ENCODE measurements around the gene ARHGAP29. TPM values are rescaled to one million over a fixed set of nuclear protein-coding genes. Genes with fewer than 3 reads are reported as not detected.
A peak's percentile ranks its signal among the peaks of the same experiment; 100 is the strongest.

ARHGAP29 gene, protein sequence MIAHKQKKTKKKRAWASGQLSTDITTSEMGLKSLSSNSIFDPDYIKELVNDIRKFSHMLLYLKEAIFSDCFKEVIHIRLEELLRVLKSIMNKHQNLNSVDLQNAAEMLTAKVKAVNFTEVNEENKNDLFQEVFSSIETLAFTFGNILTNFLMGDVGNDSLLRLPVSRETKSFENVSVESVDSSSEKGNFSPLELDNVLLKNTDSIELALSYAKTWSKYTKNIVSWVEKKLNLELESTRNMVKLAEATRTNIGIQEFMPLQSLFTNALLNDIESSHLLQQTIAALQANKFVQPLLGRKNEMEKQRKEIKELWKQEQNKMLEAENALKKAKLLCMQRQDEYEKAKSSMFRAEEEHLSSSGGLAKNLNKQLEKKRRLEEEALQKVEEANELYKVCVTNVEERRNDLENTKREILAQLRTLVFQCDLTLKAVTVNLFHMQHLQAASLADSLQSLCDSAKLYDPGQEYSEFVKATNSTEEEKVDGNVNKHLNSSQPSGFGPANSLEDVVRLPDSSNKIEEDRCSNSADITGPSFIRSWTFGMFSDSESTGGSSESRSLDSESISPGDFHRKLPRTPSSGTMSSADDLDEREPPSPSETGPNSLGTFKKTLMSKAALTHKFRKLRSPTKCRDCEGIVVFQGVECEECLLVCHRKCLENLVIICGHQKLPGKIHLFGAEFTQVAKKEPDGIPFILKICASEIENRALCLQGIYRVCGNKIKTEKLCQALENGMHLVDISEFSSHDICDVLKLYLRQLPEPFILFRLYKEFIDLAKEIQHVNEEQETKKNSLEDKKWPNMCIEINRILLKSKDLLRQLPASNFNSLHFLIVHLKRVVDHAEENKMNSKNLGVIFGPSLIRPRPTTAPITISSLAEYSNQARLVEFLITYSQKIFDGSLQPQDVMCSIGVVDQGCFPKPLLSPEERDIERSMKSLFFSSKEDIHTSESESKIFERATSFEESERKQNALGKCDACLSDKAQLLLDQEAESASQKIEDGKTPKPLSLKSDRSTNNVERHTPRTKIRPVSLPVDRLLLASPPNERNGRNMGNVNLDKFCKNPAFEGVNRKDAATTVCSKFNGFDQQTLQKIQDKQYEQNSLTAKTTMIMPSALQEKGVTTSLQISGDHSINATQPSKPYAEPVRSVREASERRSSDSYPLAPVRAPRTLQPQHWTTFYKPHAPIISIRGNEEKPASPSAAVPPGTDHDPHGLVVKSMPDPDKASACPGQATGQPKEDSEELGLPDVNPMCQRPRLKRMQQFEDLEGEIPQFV
- total RNA-seq (10 to 100 TPM in 7 of 9 donors, 1 to 10 TPM in 2; 7.7 to 16.7 (median 11.5) TPM), polyA plus RNA-seq (1 to 10 TPM; 5.3 to 7.2 (median 6.2) TPM)
- long read RNA-seq, donor 1, result 0 reads
- long read RNA-seq, donor 2, full-length matches to known transcripts, result 1 of 1 reads
- long read RNA-seq, donor 2, partial matches to known transcripts, result 0 of 1 reads
- long read RNA-seq, donor 2, other reads (novel, unspliced or antisense), result 0 of 1 reads
- long read RNA-seq, donor 3, result 0 reads
- long read RNA-seq, donor 4, partial matches to known transcripts, result 10 of 15 reads
- long read RNA-seq, donor 4, other reads (novel, unspliced or antisense), result 4 of 15 reads
- long read RNA-seq, donor 5, full-length matches to known transcripts, result 5 of 16 reads
- long read RNA-seq, donor 5, partial matches to known transcripts, result 1 of 16 reads
- long read RNA-seq, donor 5, other reads (novel, unspliced or antisense), result 10 of 16 reads
- long read RNA-seq, donor 6, partial matches to known transcripts, result 7 of 12 reads
- long read RNA-seq, donor 6, other reads (novel, unspliced or antisense), result 3 of 12 reads
- long read RNA-seq, donor 7, result 0 reads
- long read RNA-seq, donor 8, full-length matches to known transcripts, result 2 of 2 reads
- long read RNA-seq, donor 8, partial matches to known transcripts, result 0 of 2 reads
- long read RNA-seq, donor 8, other reads (novel, unspliced or antisense), result 0 of 2 reads
- long read RNA-seq, donor 9, result 0 reads
- long read RNA-seq, donor 10, partial matches to known transcripts, result 0 of 1 reads
- long read RNA-seq, donor 10, other reads (novel, unspliced or antisense), result 0 of 1 reads

DNA sequence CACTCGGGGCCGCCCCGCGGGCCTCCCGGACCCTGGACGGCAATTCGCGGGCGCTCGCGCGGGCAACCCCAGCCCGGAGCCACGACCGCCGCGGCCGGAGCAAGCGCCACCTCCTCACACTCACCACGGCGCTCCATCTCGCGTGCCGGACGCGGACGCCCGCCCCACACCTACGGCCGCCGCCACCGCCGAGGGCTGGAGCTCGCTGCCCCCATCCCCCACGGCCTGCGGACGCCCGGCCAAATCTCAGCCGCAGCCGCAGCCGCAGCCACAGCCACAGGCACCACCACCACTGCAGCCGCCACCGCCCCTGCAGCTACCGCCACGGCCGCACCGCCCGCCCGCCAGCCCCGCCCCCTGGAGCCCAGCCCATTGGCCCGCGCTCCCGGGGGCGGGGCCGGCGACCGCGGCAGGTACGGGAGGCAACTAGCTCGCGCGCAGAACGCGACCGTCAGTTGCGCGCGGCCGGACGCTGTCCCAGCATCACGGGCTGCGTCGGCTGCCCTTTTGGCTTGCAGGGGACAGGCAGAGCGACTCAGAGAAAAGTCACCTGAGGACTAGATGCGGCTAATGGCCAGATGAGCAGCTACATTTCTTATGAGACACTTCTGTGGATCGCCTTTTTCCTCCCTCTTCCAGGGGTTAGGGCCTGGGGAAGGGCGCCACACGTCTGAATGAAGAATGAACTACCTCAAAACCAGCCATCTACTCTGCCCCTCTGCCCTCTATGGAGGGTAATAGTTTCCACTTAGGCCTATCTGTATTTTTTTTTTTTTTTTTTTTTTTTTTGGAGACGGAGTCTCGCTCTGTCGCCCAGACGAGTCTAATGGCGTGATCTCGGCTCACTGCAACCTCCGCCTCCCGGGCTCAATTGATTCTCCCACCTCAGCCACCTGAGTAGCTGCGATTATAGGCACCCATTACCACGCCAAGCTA is at the start of gene ARHGAP29:
Gene ARHGAP29 (minus strand): TSS at position 294 of the 936 bp plus-strand sequence. CDS start 5,973 bp downstream, outside the sequence.
- WGBS, 4 donors, result 6 to 32% (median 12%) methylated on average over 14 to 88 of the region's 88 CpGs
- peaks cover 0 to 6% of the 10 kb centered on the region in 2 donors for H3K4me1 ChIP-seq (replicated peaks in 1 of 2)
- TF ChIP-seq, protein P1, sequence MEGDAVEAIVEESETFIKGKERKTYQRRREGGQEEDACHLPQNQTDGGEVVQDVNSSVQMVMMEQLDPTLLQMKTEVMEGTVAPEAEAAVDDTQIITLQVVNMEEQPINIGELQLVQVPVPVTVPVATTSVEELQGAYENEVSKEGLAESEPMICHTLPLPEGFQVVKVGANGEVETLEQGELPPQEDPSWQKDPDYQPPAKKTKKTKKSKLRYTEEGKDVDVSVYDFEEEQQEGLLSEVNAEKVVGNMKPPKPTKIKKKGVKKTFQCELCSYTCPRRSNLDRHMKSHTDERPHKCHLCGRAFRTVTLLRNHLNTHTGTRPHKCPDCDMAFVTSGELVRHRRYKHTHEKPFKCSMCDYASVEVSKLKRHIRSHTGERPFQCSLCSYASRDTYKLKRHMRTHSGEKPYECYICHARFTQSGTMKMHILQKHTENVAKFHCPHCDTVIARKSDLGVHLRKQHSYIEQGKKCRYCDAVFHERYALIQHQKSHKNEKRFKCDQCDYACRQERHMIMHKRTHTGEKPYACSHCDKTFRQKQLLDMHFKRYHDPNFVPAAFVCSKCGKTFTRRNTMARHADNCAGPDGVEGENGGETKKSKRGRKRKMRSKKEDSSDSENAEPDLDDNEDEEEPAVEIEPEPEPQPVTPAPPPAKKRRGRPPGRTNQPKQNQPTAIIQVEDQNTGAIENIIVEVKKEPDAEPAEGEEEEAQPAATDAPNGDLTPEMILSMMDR (IDR thresholded peaks at IDR 0.05), result no peak
- TF ChIP-seq POLR2A (IDR thresholded peaks at IDR 0.05), result peak; percentile 31 to 72
- H3K36me3 ChIP-seq (replicated peaks in 1 of 2), result no peaks in the 10 kb centered on the region
- H3K27ac ChIP-seq, result peak within 1 kb of the TSS in 4 of 5 donors; percentile 33 to 83 (median 72)
- DNase-seq, result peak; percentile 57 to 74 (median 70)
- intact Hi-C loops (cut with DNase I), result no loop called here
- H3K4me3 ChIP-seq, result peak within 1 kb of the TSS in 2 of 4 donors; percentile 29 to 68
- peaks cover 0 to under 1% (median under 1%) of the 10 kb centered on the region in 3 donors for H3K9me3 ChIP-seq (replicated peaks in 1 of 3)
- peaks cover 26% of the 10 kb centered on the region for H3K27me3 ChIP-seq

DNA sequence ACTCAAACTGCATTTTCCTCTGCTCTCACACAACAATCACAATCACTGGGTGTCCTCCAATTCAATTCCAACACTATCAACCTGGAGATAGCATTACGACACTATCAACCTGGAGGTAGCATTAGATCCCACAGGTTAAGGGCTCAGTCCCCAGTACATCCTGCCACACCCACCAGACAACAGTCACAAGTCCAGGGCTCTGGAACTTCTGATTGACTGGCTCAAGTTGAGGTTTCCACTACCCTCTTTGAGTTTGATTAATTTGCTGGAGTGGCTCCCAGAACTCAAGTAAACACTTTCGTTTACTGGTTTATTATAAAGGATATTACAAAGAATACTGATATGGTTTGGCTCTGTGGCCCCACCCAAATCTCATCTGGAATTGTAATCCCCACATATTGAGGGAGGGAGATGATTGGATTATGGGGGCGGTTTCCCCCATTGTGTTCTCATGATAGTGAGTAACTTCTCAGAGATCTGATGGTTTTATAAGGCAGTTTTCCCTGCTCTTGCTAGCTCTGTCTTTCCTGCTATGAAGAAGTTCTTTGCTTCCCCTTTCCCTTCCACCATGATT is 49.6 kb upstream of the ARHGAP29 start:
- intact Hi-C loops (cut with DNase I), result no loop called here
- H3K4me1 ChIP-seq (replicated peaks in 1 of 2), result no peaks in the 10 kb centered on the region
- no peaks in the 10 kb centered on the region for H3K27me3 ChIP-seq
- H3K36me3 ChIP-seq (replicated peaks in 1 of 2), result no peaks in the 10 kb centered on the region
- DNase-seq, result no peak
- TF ChIP-seq, protein P1 (IDR thresholded peaks at IDR 0.05), result no peak
- no peak for TF ChIP-seq POLR2A (IDR thresholded peaks at IDR 0.05)
- WGBS, 4 donors, result 72 to 84% (median 78%) methylated on average over 3 of the region's 3 CpGs
- H3K9me3 ChIP-seq (replicated peaks in 1 of 3), result no peaks in the 10 kb centered on the region
- H3K4me3 ChIP-seq, result no peak overlapping the region
- H3K27ac ChIP-seq, result no peak overlapping the region

Data from adrenal gland (tissue), 19 donors.